NT2/D1 (cell line): ENCODE results near the gene TOX2.

Source experiments
- YY1 ChIP-seq: IDR thresholded peaks from 2 replicates; pipeline ENCODE4 v1.6.1; 2011; ENCODE audit not compliant: insufficient read length, insufficient read depth
- ZNF274 ChIP-seq: IDR thresholded peaks from 2 replicates; pipeline ENCODE4 v1.6.1; 2011; ENCODE audit warnings: mild to moderate bottlenecking, low read depth, low read length

- TF ChIP-seq YY1 = no peak
- no peak for TF ChIP-seq ZNF274
Measured at GRCh38 chr20:43960231-43960630, 45.6 kb downstream of the TOX2 start.
